Gastrocnemius medialis (tissue), 4 donors: Measurements from ENCODE around the gene MEN1.

Experiments
- CTCF ChIP-seq, 5 experiments: fragments of 450-650 bp in 3 of 5; fragments of 200-600 bp in 2 of 5; sonication (generic) in 2 of 5; IDR thresholded peaks in 4 of 5; conservative IDR thresholded peaks in 1 of 5; 1 replicate in 4 of 5; 2 replicates in 1 of 5; pipeline ENCODE4 v1.5.1; 2016 to 2019; ENCODE audit warnings: antibody characterized with exemption in 5 of 5, mild to moderate bottlenecking in 3 of 5, moderate library complexity in 3 of 5
- POLR2A ChIP-seq, 2 donors: fragments of 450-650 bp; IDR thresholded peaks; one replicate each; pipeline ENCODE4 v1.6.1; 2017; ENCODE audit warnings: antibody characterized with exemption in 2 of 2, mild to moderate bottlenecking in 2 of 2, moderate library complexity in 2 of 2

- TF ChIP-seq CTCF (IDR thresholded peaks at IDR 0.05 in 4 of 5, conservative IDR thresholded peaks at IDR 0.05 in 1 of 5) (no peak), POLR2A (IDR thresholded peaks at IDR 0.05) (no peak)
Measured at GRCh38 chr11:64770120-64770519, 40.2 kb downstream of the MEN1 start.
